Measurements from ENCODE around the gene ROBO1.
"Not testable (repeated sequence)": the region's sequence is repeated elsewhere in the genome, so short reads cannot be mapped to it uniquely, and the experiment has no call there.

DNA sequence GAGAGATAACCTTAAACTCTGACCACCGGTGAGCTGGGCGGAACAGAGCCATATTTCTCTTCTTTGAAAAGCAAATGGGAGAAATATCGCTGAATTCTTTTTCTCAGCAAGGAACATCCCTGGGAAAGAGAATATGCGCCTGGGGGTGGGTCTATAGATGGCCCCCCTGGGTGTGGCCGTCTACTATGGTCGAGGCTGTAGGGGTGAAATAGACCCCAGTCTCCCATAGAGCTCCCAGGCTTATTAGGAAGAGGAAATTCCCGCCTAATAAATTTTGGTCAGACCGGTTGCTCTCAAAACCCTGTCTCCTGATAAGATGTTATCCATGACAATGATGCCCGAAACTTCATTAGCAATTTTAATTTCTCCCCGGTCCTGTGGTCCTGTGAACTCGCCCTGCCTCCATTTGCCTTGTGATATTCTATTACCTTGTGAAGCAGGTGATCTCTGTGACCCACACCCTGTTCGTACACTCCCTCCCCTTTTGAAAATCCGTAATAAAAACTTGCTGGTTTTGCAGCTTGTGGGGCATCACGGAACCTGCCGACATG, 441.9 kb downstream of the ROBO1 start:
- TF ChIP-seq HDGF (IDR thresholded peaks at IDR 0.05; ENCODE audit: borderline replicate concordance); TARDBP (IDR thresholded peaks at IDR 0.05); FOXM1 (IDR thresholded peaks at IDR 0.05; ENCODE audit: borderline replicate concordance); L3MBTL2 (conservative IDR thresholded peaks at IDR 0.05); BHLHE40 (IDR thresholded peaks at IDR 0.05; ENCODE audit: borderline replicate concordance); SP1 (IDR thresholded peaks at IDR 0.05); CTBP1 (IDR thresholded peaks at IDR 0.05; ENCODE audit: borderline replicate concordance); FOXA1 (IDR thresholded peaks at IDR 0.05); ELF4 (IDR thresholded peaks at IDR 0.05); NFRKB (IDR thresholded peaks at IDR 0.05); SUZ12 (IDR thresholded peaks at IDR 0.05); ZNF384 (IDR thresholded peaks at IDR 0.05); FOXK2 (IDR thresholded peaks at IDR 0.05): not testable (repeated sequence)
- TF ChIP-seq, protein P1, sequence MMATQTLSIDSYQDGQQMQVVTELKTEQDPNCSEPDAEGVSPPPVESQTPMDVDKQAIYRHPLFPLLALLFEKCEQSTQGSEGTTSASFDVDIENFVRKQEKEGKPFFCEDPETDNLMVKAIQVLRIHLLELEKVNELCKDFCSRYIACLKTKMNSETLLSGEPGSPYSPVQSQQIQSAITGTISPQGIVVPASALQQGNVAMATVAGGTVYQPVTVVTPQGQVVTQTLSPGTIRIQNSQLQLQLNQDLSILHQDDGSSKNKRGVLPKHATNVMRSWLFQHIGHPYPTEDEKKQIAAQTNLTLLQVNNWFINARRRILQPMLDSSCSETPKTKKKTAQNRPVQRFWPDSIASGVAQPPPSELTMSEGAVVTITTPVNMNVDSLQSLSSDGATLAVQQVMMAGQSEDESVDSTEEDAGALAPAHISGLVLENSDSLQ (IDR thresholded peaks at IDR 0.05): not testable (repeated sequence)
